ENCODE results near the gene IFI30. TPM values are rescaled to one million over a fixed set of nuclear protein-coding genes. Genes with fewer than 3 reads are reported as not detected.
"Not testable (repeated sequence)": the region's sequence is repeated elsewhere in the genome, so short reads cannot be mapped to it uniquely, and the experiment has no call there.

The IFI30 gene
- total RNA-seq, 1 donor from 2014 or later, result 255 TPM

DNA sequence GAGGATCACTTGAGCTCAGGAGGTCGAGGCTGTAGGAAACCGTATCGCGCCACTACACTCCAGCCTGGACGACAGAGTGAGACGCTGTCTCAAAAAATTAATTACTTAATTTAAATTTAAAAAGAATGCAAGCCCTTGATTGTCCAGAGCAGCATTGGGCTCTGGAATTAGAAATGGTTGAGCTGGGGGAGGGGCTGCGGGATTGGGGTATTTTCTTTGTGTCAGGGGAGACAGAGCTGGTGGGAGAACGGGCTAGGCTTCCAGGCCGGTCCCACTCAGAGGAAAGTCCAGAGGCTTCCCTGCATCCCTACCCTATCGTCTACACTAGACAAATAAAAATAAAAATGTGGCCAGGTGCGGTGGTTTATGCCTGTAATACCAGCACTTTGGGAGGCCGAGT is 32.4 kb downstream of the IFI30 start:
- CTCF ChIA-PET, result interaction anchor here (1.1 to 6.8 kb wide), 5 partner anchors 35 to 268 kb away, joined by 3 to 95 read pairs (median 7); a partner anchor contains a TSS
- no peaks in the 10 kb centered on the region for H3K9me3 Mint-ChIP-seq
- peaks cover 4% of the 10 kb centered on the region for H3K36me3 Mint-ChIP-seq (ENCODE audit: low read depth)
- H3K27me3 Mint-ChIP-seq, result peaks cover 6% of the 10 kb centered on the region
- POLR2A ChIA-PET, result interaction anchor here (2.9 to 6.0 kb wide), 4 partner anchors 13 to 99 kb away, joined by 13 to 112 read pairs (median 46); partner anchors contain the start of genes JUND and MPV17L2
- peaks cover 27% of the 10 kb centered on the region for H3K4me1 Mint-ChIP-seq
- intact Hi-C loops (cut with micrococcal nuclease), result no loop called here
- DNase-seq (no peak), ATAC-seq (ENCODE audit: low read depth) (no peak)
- H3K4me3 Mint-ChIP-seq, result no peak overlapping the region
- no peak overlapping the region for H3K27ac Mint-ChIP-seq
- TF ChIP-seq, protein P1, sequence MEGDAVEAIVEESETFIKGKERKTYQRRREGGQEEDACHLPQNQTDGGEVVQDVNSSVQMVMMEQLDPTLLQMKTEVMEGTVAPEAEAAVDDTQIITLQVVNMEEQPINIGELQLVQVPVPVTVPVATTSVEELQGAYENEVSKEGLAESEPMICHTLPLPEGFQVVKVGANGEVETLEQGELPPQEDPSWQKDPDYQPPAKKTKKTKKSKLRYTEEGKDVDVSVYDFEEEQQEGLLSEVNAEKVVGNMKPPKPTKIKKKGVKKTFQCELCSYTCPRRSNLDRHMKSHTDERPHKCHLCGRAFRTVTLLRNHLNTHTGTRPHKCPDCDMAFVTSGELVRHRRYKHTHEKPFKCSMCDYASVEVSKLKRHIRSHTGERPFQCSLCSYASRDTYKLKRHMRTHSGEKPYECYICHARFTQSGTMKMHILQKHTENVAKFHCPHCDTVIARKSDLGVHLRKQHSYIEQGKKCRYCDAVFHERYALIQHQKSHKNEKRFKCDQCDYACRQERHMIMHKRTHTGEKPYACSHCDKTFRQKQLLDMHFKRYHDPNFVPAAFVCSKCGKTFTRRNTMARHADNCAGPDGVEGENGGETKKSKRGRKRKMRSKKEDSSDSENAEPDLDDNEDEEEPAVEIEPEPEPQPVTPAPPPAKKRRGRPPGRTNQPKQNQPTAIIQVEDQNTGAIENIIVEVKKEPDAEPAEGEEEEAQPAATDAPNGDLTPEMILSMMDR (IDR thresholded peaks at IDR 0.05), result no peak

GRCh38 chr19:18208098-18208951 is 34.7 kb downstream of the IFI30 start:
- H3K4me1 Mint-ChIP-seq, result peaks cover 13% of the 10 kb centered on the region
- H3K27ac Mint-ChIP-seq, result no peak overlapping the region
- ChIA-PET CTCF (interaction anchor here (0.6 to 6.8 kb wide), 7 partner anchors 17 to 120 kb away, joined by 3 to 95 read pairs (median 5); partner anchors contain the start of gene LSM4), POLR2A (interaction anchor here (0.5 to 1.6 kb wide), 6 partner anchors 16 to 180 kb away, joined by 3 to 7 read pairs (median 4); no protein-coding TSS in a partner anchor)
- H3K27me3 Mint-ChIP-seq, result peaks cover 10% of the 10 kb centered on the region
- no peak for ATAC-seq (ENCODE audit: low read depth)
- TF ChIP-seq, protein P1 (IDR thresholded peaks at IDR 0.05), result no peak
- H3K4me3 Mint-ChIP-seq, result no peak overlapping the region
- DNase-seq, result peak; percentile 55
- intact Hi-C loops (cut with micrococcal nuclease), result loop anchor here (1.0 kb wide), 4 partner anchors 43 to 202 kb away; partner anchors contain the start of gene LSM4
- peaks cover 2% of the 10 kb centered on the region for H3K36me3 Mint-ChIP-seq (ENCODE audit: low read depth)
- no peaks in the 10 kb centered on the region for H3K9me3 Mint-ChIP-seq

DNA sequence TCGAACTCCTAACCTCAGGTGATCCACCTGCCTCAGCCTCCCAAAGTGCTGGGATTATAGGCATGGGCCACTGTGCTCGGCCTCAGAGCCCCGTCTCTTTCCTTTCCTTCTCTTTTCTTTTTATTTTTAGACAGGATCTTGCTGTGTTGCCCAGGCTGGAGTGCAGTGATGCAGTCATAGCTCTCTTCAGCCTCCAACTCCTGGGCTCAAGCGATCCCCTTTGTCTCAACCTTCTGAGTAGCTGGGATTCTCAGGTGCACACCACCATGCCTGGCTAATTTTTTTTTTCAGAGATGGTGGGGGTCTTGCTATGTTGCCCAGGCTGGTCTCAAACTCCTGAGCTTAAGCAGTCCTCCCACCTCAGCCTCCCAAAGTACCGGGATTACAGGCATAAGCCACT is 36.3 kb downstream of the IFI30 start:
- H3K27me3 Mint-ChIP-seq, result peaks cover 14% of the 10 kb centered on the region
- H3K4me1 Mint-ChIP-seq; intact Hi-C loops (cut with micrococcal nuclease); ATAC-seq (ENCODE audit: low read depth); H3K9me3 Mint-ChIP-seq; H3K27ac Mint-ChIP-seq; H3K36me3 Mint-ChIP-seq (ENCODE audit: low read depth); H3K4me3 Mint-ChIP-seq; DNase-seq: not testable (repeated sequence)
- ChIA-PET POLR2A (interaction anchor here (0.5 to 1.3 kb wide), 6 partner anchors 39 to 552 kb away, joined by 3 to 9 read pairs (median 4); no protein-coding TSS in a partner anchor), CTCF (interaction anchor here (6.8 kb wide), 1 partner anchor 43 kb away, joined by 95 read pairs; a partner anchor contains a TSS)

DNA sequence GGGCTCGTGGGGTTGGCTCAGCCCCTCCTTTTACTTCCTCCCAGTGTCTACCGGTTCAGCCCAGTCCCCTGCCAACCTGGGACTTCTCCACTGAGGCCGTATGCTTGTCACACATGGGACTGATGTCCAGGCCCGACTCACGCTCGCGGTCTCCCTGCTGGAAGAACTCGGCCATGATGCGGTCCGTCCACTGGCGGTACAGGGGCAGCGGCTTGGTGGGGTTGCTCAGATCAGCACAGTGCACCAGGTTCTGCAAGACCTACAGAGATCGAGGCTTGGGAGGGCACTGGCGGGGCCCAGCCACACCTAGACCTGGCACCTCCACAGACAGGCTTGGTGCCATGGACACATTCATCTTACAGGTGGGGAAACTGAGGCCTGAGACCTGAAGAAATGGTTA is 38.1 kb downstream of the IFI30 start:
- no peak overlapping the region for H3K27ac Mint-ChIP-seq
- TF ChIP-seq, protein P1 (IDR thresholded peaks at IDR 0.05), result no peak
- ATAC-seq (ENCODE audit: low read depth) (no peak), DNase-seq (no peak)
- no peak overlapping the region for H3K4me3 Mint-ChIP-seq
- H3K27me3 Mint-ChIP-seq, result peaks cover 14% of the 10 kb centered on the region
- ChIA-PET CTCF (no interaction called here), POLR2A (interaction anchor here (1.0 kb wide), 1 partner anchor 117 kb away, joined by 3 read pairs; no protein-coding TSS in a partner anchor)
- no peaks in the 10 kb centered on the region for H3K9me3 Mint-ChIP-seq
- intact Hi-C loops (cut with micrococcal nuclease), result no loop called here
- no peaks in the 10 kb centered on the region for H3K4me1 Mint-ChIP-seq
- H3K36me3 Mint-ChIP-seq (ENCODE audit: low read depth), result no peaks in the 10 kb centered on the region

- H3K27me3 Mint-ChIP-seq, result peaks cover 11% of the 10 kb centered on the region
- TF ChIP-seq, protein P1 (IDR thresholded peaks at IDR 0.05), result no peak
Measured at GRCh38 chr19:18214779-18215433, 41.3 kb downstream of the IFI30 start.

More at GRCh38 chr19:18214779-18215433, 41.3 kb downstream of the IFI30 start:
- intact Hi-C loops (cut with micrococcal nuclease), result no loop called here
- Mint-ChIP-seq H3K36me3 (ENCODE audit: low read depth) (no peaks in the 10 kb centered on the region), H3K9me3 (no peaks in the 10 kb centered on the region), H3K4me1 (no peaks in the 10 kb centered on the region), H3K27ac (no peak overlapping the region), H3K4me3 (no peak overlapping the region)
- ChIA-PET CTCF (no interaction called here), POLR2A (no interaction called here)
- DNase-seq (no peak), ATAC-seq (ENCODE audit: low read depth) (no peak)
